OCI-LY7 (cell line): ENCODE measurements around the gene RREB1.

Source experiments
- CTCF ChIP-seq: fragments of 200-600 bp; sonication (generic); conservative IDR thresholded peaks from 2 replicates; pipeline ENCODE4 v1.5.1; 2014; ENCODE audit warnings: mild to moderate bottlenecking, antibody characterized with exemption, low read length, moderate library complexity, mixed read lengths
- EZH2phosphoT487 ChIP-seq: fragments of 200-600 bp; sonication (generic); IDR thresholded peaks from 2 replicates; pipeline ENCODE4 v1.6.1; 2018; ENCODE audit warnings: low read depth, borderline replicate concordance, mild to moderate bottlenecking, mixed run types, antibody characterized with exemption, low read length, moderate library complexity, mixed read lengths

GRCh38 chr6:7257521-7258230, 149.9 kb downstream of the RREB1 start:
- no peak for TF ChIP-seq CTCF
- TF ChIP-seq EZH2phosphoT487 = no peak
